ENCODE results near the gene ITPR3.
"Not testable (repeated sequence)": the region's sequence is repeated elsewhere in the genome, so short reads cannot be mapped to it uniquely, and the experiment has no call there.

The ITPR3 gene

GRCh38 chr6:33591424-33592032, 29.6 kb upstream of the ITPR3 start:
- no peak for DNase-seq

- DNase-seq, result no peak
Measured at GRCh38 chr6:33592280-33592594, 28.9 kb upstream of the ITPR3 start.

- DNase-seq, result no peak
Measured at GRCh38 chr6:33592595-33593413, 28.3 kb upstream of the ITPR3 start.

GRCh38 chr6:33593414-33593727, 27.8 kb upstream of the ITPR3 start:
- no peak for DNase-seq

GRCh38 chr6:33595001-33595846, 25.9 kb upstream of the ITPR3 start:
- DNase-seq, result no peak

- not testable (repeated sequence) for DNase-seq
Measured at GRCh38 chr6:33596894-33597293, 24.2 kb upstream of the ITPR3 start.

- no peak for DNase-seq
Measured at GRCh38 chr6:33597551-33598322, 23.4 kb upstream of the ITPR3 start.

GRCh38 chr6:33599413-33599938, 21.6 kb upstream of the ITPR3 start:
- no peak for DNase-seq

- DNase-seq, result no peak
Measured at GRCh38 chr6:33600761-33601160, 20.4 kb upstream of the ITPR3 start.

GRCh38 chr6:33602180-33602579, 18.9 kb upstream of the ITPR3 start:
- no peak for DNase-seq

GRCh38 chr6:33604941-33605854, 15.9 kb upstream of the ITPR3 start:
- no peak for DNase-seq

GRCh38 chr6:33606642-33607041, 14.5 kb upstream of the ITPR3 start:
- no peak for DNase-seq

GRCh38 chr6:33607126-33607783, 13.9 kb upstream of the ITPR3 start:
- no peak for DNase-seq

GRCh38 chr6:33607784-33608161, 13.3 kb upstream of the ITPR3 start:
- DNase-seq, result no peak

GRCh38 chr6:33609019-33609418, 12.1 kb upstream of the ITPR3 start:
- DNase-seq, result no peak

- no peak for DNase-seq
Measured at GRCh38 chr6:33609528-33609927, 11.6 kb upstream of the ITPR3 start.

- DNase-seq, result no peak
Measured at GRCh38 chr6:33610067-33610466, 11.1 kb upstream of the ITPR3 start.

GRCh38 chr6:33610779-33611732, 10.1 kb upstream of the ITPR3 start:
- DNase-seq, result no peak

- no peak for DNase-seq
Measured at GRCh38 chr6:33613146-33613794, 7.9 kb upstream of the ITPR3 start.

GRCh38 chr6:33613795-33614168, 7.3 kb upstream of the ITPR3 start:
- DNase-seq, result no peak

All from DMS79 (cell line).